ENCODE measurements around the gene DEF6. TPM values are rescaled to one million over a fixed set of nuclear protein-coding genes. Genes with fewer than 3 reads are reported as not detected.

Gene DEF6
- total and polyA plus RNA-seq, 2 of the 13 experiments (the other 11 are each of a cell fraction or from before 2014, with no cell fraction given), result 5.2 to 10.0 TPM

DNA sequence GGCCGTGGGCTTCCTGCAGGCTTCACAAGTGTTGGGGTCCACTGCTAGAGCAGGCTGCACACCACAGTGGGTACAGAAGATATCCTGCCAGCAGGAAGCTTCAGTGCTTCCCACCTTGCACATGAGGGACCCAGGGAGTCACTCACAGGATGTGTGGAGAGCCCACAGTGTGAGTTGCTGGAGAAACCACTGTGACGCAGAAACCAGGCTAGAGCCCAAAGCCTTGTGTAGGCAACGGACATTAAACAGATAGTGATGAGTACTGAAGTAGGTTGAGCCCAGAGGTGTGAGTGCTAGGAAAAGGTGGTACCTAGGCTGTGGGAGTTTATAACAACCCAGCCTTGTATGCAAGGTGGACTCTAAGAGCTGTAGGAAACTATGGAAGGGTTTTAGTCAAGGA is 18.9 kb upstream of the DEF6 start:
- in situ Hi-C loops (cut with HindIII; ENCODE audit: extremely low pct_ligation_motif_present, low pct_unique_long_range_greater_than_20kb), result no loop called here
- Histone ChIP-seq H3K27me3 (ENCODE audit: control insufficient read depth in 1 of 2, insufficient read depth in 2 of 2, low read length in 2 of 2) (no peaks in the 10 kb centered on the region), H3K27ac (ENCODE audit: extremely low read length, insufficient read depth, low read length) (no peak overlapping the region), H3K79me2 (ENCODE audit: insufficient read depth, low read length) (no peaks in the 10 kb centered on the region), H4K20me1 (ENCODE audit: insufficient read depth, low read length) (no peaks in the 10 kb centered on the region), H3K36me3 (replicated peaks in 1 of 2; ENCODE audit: control insufficient read depth in 1 of 2, insufficient read depth in 2 of 2, low read length in 2 of 2) (peaks cover 1 to 3% of the 10 kb centered on the region in 2 experiments; a peak in 2 of 5 replicates), H3K9me3 (ENCODE audit: low read length) (no peaks in the 10 kb centered on the region), H3K4me3 (replicated peaks in 1 of 3; ENCODE audit: insufficient read depth in 1 of 3, low read depth in 2 of 3, low read length in 3 of 3) (no peak overlapping the region), H3K9ac (ENCODE audit: insufficient read depth, low read depth, low read length) (no peak overlapping the region), H3K4me1 (ENCODE audit: insufficient read depth, low read length) (no peaks in the 10 kb centered on the region), H2AFZ (ENCODE audit: low read length) (no peak overlapping the region), H3K4me2 (ENCODE audit: low read depth, low read length) (no peak overlapping the region)
- ChIA-PET CTCF (ENCODE audit: low intra/inter-chr PET ratio, low total read pairs) (no interaction called here), POLR2A (no interaction called here)
- FAIRE-seq (no peak), ATAC-seq (no peak), DNase-seq (ENCODE audit: low spot score) (no peak)
- TF ChIP-seq SP1 (IDR thresholded peaks at IDR 0.05) (no peak), SP1 (CRISPR knock-in tag; IDR thresholded peaks at IDR 0.05) (no peak), ZNF678 (CRISPR knock-in tag; IDR thresholded peaks at IDR 0.05) (no peak), ZC3H4 (CRISPR knock-in tag; IDR thresholded peaks at IDR 0.05; ENCODE audit: borderline replicate concordance) (no peak), ZNF547 (CRISPR knock-in tag; IDR thresholded peaks at IDR 0.05) (no peak)
- no TSS peak for BruUV-seq (replicated peaks)
- intact Hi-C loops (cut with micrococcal nuclease; ENCODE audit: unreplicated experiment), result no loop called here
- 98% methylated on average over 3 of the region's 3 CpGs for WGBS (ENCODE audit: low lambda C conversion rate)

DNA sequence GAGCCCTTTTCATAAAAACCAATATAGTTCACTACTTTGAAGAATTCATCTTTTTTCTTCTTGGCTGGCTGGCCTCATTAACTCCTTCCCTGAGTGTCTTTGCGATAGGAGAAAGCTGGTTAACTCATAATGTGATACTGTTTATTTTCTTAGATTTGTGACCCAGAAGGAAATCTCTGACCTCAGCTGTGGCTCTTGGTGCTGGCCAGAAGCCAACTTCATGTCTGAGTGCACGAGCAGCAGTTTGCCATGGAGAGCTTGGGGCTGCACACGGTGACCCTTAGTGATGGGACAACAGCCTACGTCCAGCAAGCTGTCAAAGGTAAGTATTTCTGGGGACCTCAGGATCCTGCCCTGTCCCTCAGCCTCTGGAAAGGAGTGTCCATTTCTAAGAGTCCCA is 16.7 kb upstream of the DEF6 start:
- Histone ChIP-seq H3K27me3 (ENCODE audit: control insufficient read depth in 1 of 2, insufficient read depth in 2 of 2, low read length in 2 of 2) (no peaks in the 10 kb centered on the region), H4K20me1 (ENCODE audit: insufficient read depth, low read length) (no peaks in the 10 kb centered on the region), H3K4me1 (ENCODE audit: insufficient read depth, low read length) (no peaks in the 10 kb centered on the region), H3K4me3 (replicated peaks in 1 of 3; ENCODE audit: insufficient read depth in 1 of 3, low read depth in 2 of 3, low read length in 3 of 3) (no peak overlapping the region), H3K9ac (ENCODE audit: insufficient read depth, low read depth, low read length) (no peak overlapping the region), H3K36me3 (replicated peaks in 1 of 2; ENCODE audit: control insufficient read depth in 1 of 2, insufficient read depth in 2 of 2, low read length in 2 of 2) (peaks cover 3 to 12% of the 10 kb centered on the region in 2 experiments; a peak in 3 of 5 replicates), H3K79me2 (ENCODE audit: insufficient read depth, low read length) (no peaks in the 10 kb centered on the region), H3K9me3 (ENCODE audit: low read length) (no peaks in the 10 kb centered on the region), H3K27ac (ENCODE audit: extremely low read length, insufficient read depth, low read length) (no peak overlapping the region), H3K4me2 (ENCODE audit: low read depth, low read length) (no peak overlapping the region), H2AFZ (ENCODE audit: low read length) (no peak overlapping the region)
- CTCF ChIA-PET (ENCODE audit: low intra/inter-chr PET ratio, low total read pairs), result no interaction called here
- ATAC-seq (no peak), DNase-seq (ENCODE audit: low spot score) (no peak), FAIRE-seq (no peak)
- intact Hi-C loops (cut with micrococcal nuclease; ENCODE audit: unreplicated experiment), result no loop called here
- 91% methylated on average over 4 of the region's 4 CpGs for WGBS (ENCODE audit: low lambda C conversion rate)
- in situ Hi-C loops (cut with HindIII; ENCODE audit: extremely low pct_ligation_motif_present, low pct_unique_long_range_greater_than_20kb), result no loop called here
- POLR2A ChIA-PET, result no interaction called here
- BruUV-seq (replicated peaks), result no TSS peak
- TF ChIP-seq SP1 (IDR thresholded peaks at IDR 0.05), result no peak
- TF ChIP-seq SP1 (CRISPR knock-in tag; IDR thresholded peaks at IDR 0.05), result no peak
- TF ChIP-seq ZNF616 (CRISPR knock-in tag; IDR thresholded peaks at IDR 0.05; ENCODE audit: low read depth), result no peak
- TF ChIP-seq ZMYM3 (CRISPR knock-in tag; IDR thresholded peaks at IDR 0.05), result no peak
- TF ChIP-seq, protein P1, sequence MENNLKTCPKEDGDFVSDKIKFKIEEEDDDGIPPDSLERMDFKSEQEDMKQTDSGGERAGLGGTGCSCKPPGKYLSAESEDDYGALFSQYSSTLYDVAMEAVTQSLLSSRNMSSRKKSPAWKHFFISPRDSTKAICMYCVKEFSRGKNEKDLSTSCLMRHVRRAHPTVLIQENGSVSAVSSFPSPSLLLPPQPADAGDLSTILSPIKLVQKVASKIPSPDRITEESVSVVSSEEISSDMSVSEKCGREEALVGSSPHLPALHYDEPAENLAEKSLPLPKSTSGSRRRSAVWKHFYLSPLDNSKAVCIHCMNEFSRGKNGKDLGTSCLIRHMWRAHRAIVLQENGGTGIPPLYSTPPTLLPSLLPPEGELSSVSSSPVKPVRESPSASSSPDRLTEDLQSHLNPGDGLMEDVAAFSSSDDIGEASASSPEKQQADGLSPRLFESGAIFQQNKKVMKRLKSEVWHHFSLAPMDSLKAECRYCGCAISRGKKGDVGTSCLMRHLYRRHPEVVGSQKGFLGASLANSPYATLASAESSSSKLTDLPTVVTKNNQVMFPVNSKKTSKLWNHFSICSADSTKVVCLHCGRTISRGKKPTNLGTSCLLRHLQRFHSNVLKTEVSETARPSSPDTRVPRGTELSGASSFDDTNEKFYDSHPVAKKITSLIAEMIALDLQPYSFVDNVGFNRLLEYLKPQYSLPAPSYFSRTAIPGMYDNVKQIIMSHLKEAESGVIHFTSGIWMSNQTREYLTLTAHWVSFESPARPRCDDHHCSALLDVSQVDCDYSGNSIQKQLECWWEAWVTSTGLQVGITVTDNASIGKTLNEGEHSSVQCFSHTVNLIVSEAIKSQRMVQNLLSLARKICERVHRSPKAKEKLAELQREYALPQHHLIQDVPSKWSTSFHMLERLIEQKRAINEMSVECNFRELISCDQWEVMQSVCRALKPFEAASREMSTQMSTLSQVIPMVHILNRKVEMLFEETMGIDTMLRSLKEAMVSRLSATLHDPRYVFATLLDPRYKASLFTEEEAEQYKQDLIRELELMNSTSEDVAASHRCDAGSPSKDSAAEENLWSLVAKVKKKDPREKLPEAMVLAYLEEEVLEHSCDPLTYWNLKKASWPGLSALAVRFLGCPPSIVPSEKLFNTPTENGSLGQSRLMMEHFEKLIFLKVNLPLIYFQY (CRISPR knock-in tag; IDR thresholded peaks at IDR 0.05; ENCODE audit: borderline replicate concordance), result no peak
- TF ChIP-seq ZKSCAN8 (CRISPR knock-in tag; IDR thresholded peaks at IDR 0.05; ENCODE audit: borderline replicate concordance), result no peak
- TF ChIP-seq, protein P2, sequence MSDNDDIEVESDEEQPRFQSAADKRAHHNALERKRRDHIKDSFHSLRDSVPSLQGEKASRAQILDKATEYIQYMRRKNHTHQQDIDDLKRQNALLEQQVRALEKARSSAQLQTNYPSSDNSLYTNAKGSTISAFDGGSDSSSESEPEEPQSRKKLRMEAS (IDR thresholded peaks at IDR 0.05), result no peak
- no peak for TF ChIP-seq AGO1 (IDR thresholded peaks at IDR 0.05; ENCODE audit: low read depth, low read length, poor library complexity, severe bottlenecking)
- TF ChIP-seq ZSCAN9 (CRISPR knock-in tag; IDR thresholded peaks at IDR 0.05; ENCODE audit: borderline replicate concordance), result no peak
- no peak for TF ChIP-seq HNRNPK (IDR thresholded peaks at IDR 0.05; ENCODE audit: low read depth, low read length, poor library complexity, severe bottlenecking)
- no peak for TF ChIP-seq MZF1 (CRISPR knock-in tag; IDR thresholded peaks at IDR 0.05; ENCODE audit: borderline replicate concordance)
- TF ChIP-seq GABPA (IDR thresholded peaks at IDR 0.05; ENCODE audit: low read depth, low read length), result no peak
- no peak for TF ChIP-seq GABPA (CRISPR knock-in tag; IDR thresholded peaks at IDR 0.05; ENCODE audit: low read depth)
- TF ChIP-seq ZBTB3 (CRISPR knock-in tag; IDR thresholded peaks at IDR 0.05; ENCODE audit: borderline replicate concordance, low read depth), result no peak

Measured in HepG2 (cell line).